Mammary epithelial cell (primary cell): Measurements from ENCODE around the gene MBD6.

Experiments used
- CTCF ChIP-seq, 2 donors: IDR thresholded peaks in 1 of 2; conservative IDR thresholded peaks in 1 of 2; 2 replicates each; pipeline ENCODE4 v1.5.1; 2011 to 2012; ENCODE audit warnings: inconsistent platforms in 2 of 2, low read length in 2 of 2, mild to moderate bottlenecking in 2 of 2, control low read depth in 1 of 2, low read depth in 1 of 2; ENCODE audit not compliant: insufficient read depth in 1 of 2; ENCODE audit errors: extremely low read depth in 1 of 2
- EZH2 ChIP-seq: IDR thresholded peaks from 2 replicates; pipeline ENCODE4 v1.6.1; 2012; ENCODE audit warnings: low read length, inconsistent platforms, borderline replicate concordance

- TF ChIP-seq CTCF (conservative IDR thresholded peaks at IDR 0.05 in 1 of 2, IDR thresholded peaks at IDR 0.05 in 1 of 2; ENCODE audit: extremely low read depth in 1 of 2, insufficient read depth in 1 of 2, low read depth in 1 of 2, low read length in 2 of 2) (no peak), EZH2 (no peak)
These were observed 49.2 kb upstream of the MBD6 start for GRCh38 chr12:57473392-57473791.
